Retina (tissue), 1 donor: ENCODE measurements around the gene TDO2.
A peak's percentile ranks its signal among the peaks of the same experiment; 100 is the strongest.
"Not testable (repeated sequence)": the region's sequence is repeated elsewhere in the genome, so short reads cannot be mapped to it uniquely, and the experiment has no call there.

Experiments used
- DNase-seq: peaks from one replicate; pipeline ENCODE4 v3.0.0-alpha.2; 2016

The TDO2 gene

GRCh38 chr4:155908187-155909139, 5.0 kb downstream of the TDO2 start:
- DNase-seq = no peak

- DNase-seq = no peak
Observed at GRCh38 chr4:155909615-155910226, 6.2 kb downstream of the TDO2 start.

- DNase-seq = no peak
Observed at GRCh38 chr4:155911905-155912304, 8.4 kb downstream of the TDO2 start.

- DNase-seq = no peak
Observed at GRCh38 chr4:155914782-155915181, 11.3 kb downstream of the TDO2 start.

- no peak for DNase-seq
Observed at GRCh38 chr4:155921597-155921996, 18.1 kb downstream of the TDO2 start.

GRCh38 chr4:155924637-155925036, 21.1 kb downstream of the TDO2 start:
- DNase-seq = no peak

- no peak for DNase-seq
Observed at GRCh38 chr4:155929833-155930232, 26.3 kb downstream of the TDO2 start.

- no peak for DNase-seq
Observed at GRCh38 chr4:155930330-155930729, 26.8 kb downstream of the TDO2 start.

GRCh38 chr4:155931634-155932033, 28.1 kb downstream of the TDO2 start:
- no peak for DNase-seq

GRCh38 chr4:155934634-155935033, 31.1 kb downstream of the TDO2 start:
- not testable (repeated sequence) for DNase-seq

- DNase-seq = no peak
Observed at GRCh38 chr4:155935389-155935986, 32.0 kb downstream of the TDO2 start.

- DNase-seq = no peak
Observed at GRCh38 chr4:155941085-155941790, 37.7 kb downstream of the TDO2 start.

GRCh38 chr4:155941820-155942219, 38.3 kb downstream of the TDO2 start:
- DNase-seq = no peak

- no peak for DNase-seq
Observed at GRCh38 chr4:155943605-155944291, 40.3 kb downstream of the TDO2 start.

GRCh38 chr4:155944516-155944915, 41.0 kb downstream of the TDO2 start:
- no peak for DNase-seq

- DNase-seq = no peak
Observed at GRCh38 chr4:155946486-155946885, 43.0 kb downstream of the TDO2 start.

GRCh38 chr4:155948541-155948940, 45.0 kb downstream of the TDO2 start:
- DNase-seq = no peak

- no peak for DNase-seq
Observed at GRCh38 chr4:155950461-155950860, 47.0 kb downstream of the TDO2 start.

GRCh38 chr4:155952501-155952901, 49.0 kb downstream of the TDO2 start:
- DNase-seq = no peak

- DNase-seq = peak; percentile 90
Observed at GRCh38 chr4:155953151-155954117, 49.9 kb downstream of the TDO2 start, which contains the start of gene CTSO. TSS of gene CTSO (minus strand) at chr4:155953866. CDS start at chr4:155953847, 19 bp downstream.

- DNase-seq = no peak
Observed at GRCh38 chr4:155954118-155954685, 50.7 kb downstream of the TDO2 start.
